Spleen (tissue), 11 donors: ENCODE results near the gene TMEM61. TPM values are rescaled to one million over a fixed set of nuclear protein-coding genes. Genes with fewer than 3 reads are reported as not detected.

Experiments
- DNase-seq: peaks from one replicate; pipeline ENCODE4 v3.0.0-alpha.2; 2020
- H3K27ac ChIP-seq, 8 donors: fragments of 200-600 bp; sonication (generic) in 7 of 8; 1 replicate in 4 of 8; 2 replicates in 4 of 8; pipeline versions ENCODE4 v1.5.0 to v1.8.0; 2016 to 2021; ENCODE audit warnings: inconsistent platforms in 4 of 8, mild to moderate bottlenecking in 4 of 8, moderate library complexity in 1 of 8
- H3K27me3 ChIP-seq, 7 donors: fragments of 200-600 bp; sonication (generic) in 6 of 7; replicated peaks in 1 of 7; 1 replicate in 4 of 7; 2 replicates in 3 of 7; pipeline versions ENCODE4 v1.5.0 to v1.8.0; 2016 to 2021; ENCODE audit warnings: inconsistent platforms in 3 of 7, mild to moderate bottlenecking in 1 of 7
- H3K36me3 ChIP-seq, 6 donors: fragments of 200-600 bp; sonication (generic) in 5 of 6; 1 replicate in 4 of 6; 2 replicates in 2 of 6; pipeline versions ENCODE4 v1.5.0 to v1.8.0; 2016 to 2021; ENCODE audit warnings: inconsistent platforms in 2 of 6
- H3K4me1 ChIP-seq, 6 donors: fragments of 200-600 bp; sonication (generic) in 5 of 6; 1 replicate in 3 of 6; 2 replicates in 3 of 6; pipeline versions ENCODE4 v1.5.0 to v1.8.0; 2016 to 2021; ENCODE audit warnings: inconsistent platforms in 3 of 6
- H3K4me3 ChIP-seq, 8 donors: fragments of 200-600 bp; sonication (generic) in 7 of 8; 1 replicate in 4 of 8; 2 replicates in 4 of 8; pipeline versions ENCODE4 v1.5.0 to v1.8.0; 2016 to 2021; ENCODE audit warnings: inconsistent platforms in 4 of 8, mild to moderate bottlenecking in 4 of 8, moderate library complexity in 2 of 8
- H3K9me3 ChIP-seq, 8 donors: fragments of 200-600 bp; sonication (generic) in 7 of 8; 1 replicate in 4 of 8; 2 replicates in 4 of 8; pipeline versions ENCODE4 v1.5.0 to v1.8.0; 2016 to 2021; ENCODE audit warnings: inconsistent platforms in 4 of 8
- CTCF ChIP-seq, 11 experiments: fragments of 200-600 bp in 7 of 11; fragments of 450-650 bp in 4 of 11; sonication (generic) in 4 of 11; IDR thresholded peaks in 8 of 11; conservative IDR thresholded peaks in 3 of 11; 1 replicate in 7 of 11; 2 replicates in 4 of 11; pipeline versions ENCODE4 v1.4.0 to v1.8.0; 2016 to 2021; ENCODE audit warnings: antibody characterized with exemption in 11 of 11, inconsistent platforms in 4 of 11, mild to moderate bottlenecking in 1 of 11
- POLR2A ChIP-seq, 3 donors: fragments of 450-650 bp; IDR thresholded peaks; one replicate each; pipeline ENCODE4 v1.5.1; 2017; ENCODE audit warnings: antibody characterized with exemption in 3 of 3, mild to moderate bottlenecking in 1 of 3
- POLR2AphosphoS5 ChIP-seq, 3 donors: sonication (generic); formaldehyde crosslinking; IDR thresholded peaks; one replicate each; pipeline ENCODE4 v1.5.1; 2017; ENCODE audit warnings: antibody characterized with exemption in 3 of 3
- WGBS, 5 donors: extraction: QIAGEN DNeasy Blood & Tissue Kit in 3 of 5; methylation state at CpG; one replicate each; pipeline versions ENCODE4 v1.1.5 to v1.1.7; 2013 to 2018; 5-methylcytosine and 5-hydroxymethylcytosine counted together
- intact Hi-C: fragments of 100-400 bp; cut with DNase I; formaldehyde crosslinking; loops from one replicate; pipeline ENCODE4 v1.15.0; 2023; ENCODE audit warnings: low total_unique reads
- polyA plus RNA-seq, 3 donors: library from polyadenylated mRNA; stranded (reverse); fragments of 200-250 nt; gene quantifications; one replicate each; pipeline ENCODE4 v1.2.1, GENCODE V29; 2013
- total RNA-seq, 7 donors: library from RNA; depleted of rRNA in 3 of 7; stranded (reverse); fragments of >200 nt in 3 of 7; fragmentation: NEBNext Ultra II Directional in 4 of 7; extraction: Animal tissue kit (Norgen Biotek cat#: 25700) in 4 of 7; gene quantifications; one replicate each; pipeline versions ENCODE4 v1.1.0 to v1.2.1, GENCODE V29; 2016 to 2021
- donor health status: healthy with polysubstance abuse.
- donor health status: DM: no; HTN: no; CAD: no; lungs with moderate emphysema.
- donor health status: DM: no; HTN: no; CAD: no.
- donor health status: Bipolar disorder and iron deficiency.
- donor health status: healthy.
- donor health status: DM: no; HTN: no; CAD: no.
- donor health status: DM: yes; HTN: yes; CAD: no.

Gene TMEM61
- total and polyA plus RNA-seq, 10 donors, result 0.19 to 2.1 (median 0.76) TPM; not detected in 5

GRCh38 chr1:55007625-55008024 lies 27.2 kb downstream of the TMEM61 start:
- Histone ChIP-seq H3K27me3 (peaks cover 0 to 2% (median 0%) of the 10 kb centered on the region in 7 donors), H3K9me3 (no peaks in the 10 kb centered on the region), H3K36me3 (no peaks in the 10 kb centered on the region), H3K4me1 (no peaks in the 10 kb centered on the region), H3K27ac (no peak overlapping the region), H3K4me3 (no peak overlapping the region)
- peak; percentile 16 for DNase-seq
- WGBS, 5 donors, result 75 to 91% (median 81%) methylated on average over 3 of the region's 3 CpGs
- no peak for TF ChIP-seq POLR2A (IDR thresholded peaks at IDR 0.05)
- TF ChIP-seq CTCF (IDR thresholded peaks at IDR 0.05 in 8 of 11, conservative IDR thresholded peaks at IDR 0.05 in 3 of 11), result no peak
- no peak for TF ChIP-seq POLR2AphosphoS5 (IDR thresholded peaks at IDR 0.05)
- intact Hi-C loops, result no loop called here

- intact Hi-C loops, result no loop called here
- peak; percentile 18 for DNase-seq
- H3K4me3 ChIP-seq, result no peak overlapping the region
- TF ChIP-seq POLR2AphosphoS5 (IDR thresholded peaks at IDR 0.05) (no peak), CTCF (IDR thresholded peaks at IDR 0.05 in 8 of 11, conservative IDR thresholded peaks at IDR 0.05 in 3 of 11) (no peak), POLR2A (IDR thresholded peaks at IDR 0.05) (no peak)
- no peaks in the 10 kb centered on the region for H3K9me3 ChIP-seq
- H3K27me3 ChIP-seq, result peaks cover 0 to 25% (median 0%) of the 10 kb centered on the region in 7 donors
- WGBS, 5 donors, result 66 to 84% (median 83%) methylated on average over 8 to 9 of the region's 9 CpGs
- no peaks in the 10 kb centered on the region for H3K36me3 ChIP-seq
- no peak overlapping the region for H3K27ac ChIP-seq
- H3K4me1 ChIP-seq, result no peaks in the 10 kb centered on the region
These were observed 29.9 kb downstream of the TMEM61 start for GRCh38 chr1:55010194-55010886.

GRCh38 chr1:55010887-55011217 lies 30.4 kb downstream of the TMEM61 start:
- 76 to 94% (median 87%) methylated on average over 7 of the region's 7 CpGs for WGBS, 5 donors
- DNase-seq, result peak; percentile 31
- H3K36me3 ChIP-seq, result no peaks in the 10 kb centered on the region
- H3K27ac ChIP-seq, result no peak overlapping the region
- H3K4me3 ChIP-seq, result no peak overlapping the region
- no peaks in the 10 kb centered on the region for H3K4me1 ChIP-seq
- H3K27me3 ChIP-seq, result peaks cover 0 to 25% (median 0%) of the 10 kb centered on the region in 7 donors
- intact Hi-C loops, result no loop called here
- H3K9me3 ChIP-seq, result no peaks in the 10 kb centered on the region
- no peak for TF ChIP-seq CTCF (IDR thresholded peaks at IDR 0.05 in 8 of 11, conservative IDR thresholded peaks at IDR 0.05 in 3 of 11)

GRCh38 chr1:55012661-55013060 lies 32.2 kb downstream of the TMEM61 start:
- no peaks in the 10 kb centered on the region for H3K36me3 ChIP-seq
- no peaks in the 10 kb centered on the region for H3K4me1 ChIP-seq
- no peak for TF ChIP-seq CTCF (IDR thresholded peaks at IDR 0.05 in 8 of 11, conservative IDR thresholded peaks at IDR 0.05 in 3 of 11)
- no peak for TF ChIP-seq POLR2AphosphoS5 (IDR thresholded peaks at IDR 0.05)
- TF ChIP-seq POLR2A (IDR thresholded peaks at IDR 0.05), result no peak
- H3K27ac ChIP-seq, result no peak overlapping the region
- H3K9me3 ChIP-seq, result no peaks in the 10 kb centered on the region
- WGBS, 5 donors, result 78 to 88% (median 84%) methylated on average over 1 of the region's 1 CpG
- H3K27me3 ChIP-seq, result peaks cover 0 to 25% (median 0%) of the 10 kb centered on the region in 7 donors
- intact Hi-C loops, result no loop called here
- H3K4me3 ChIP-seq, result no peak overlapping the region
- no peak for DNase-seq
